HPDE6-E6E7 (cell line): ENCODE results near the gene TLR4.

Experiments used
- DNase-seq: peaks from one replicate; pipeline ENCODE4 v3.0.0; 2011; ENCODE audit warnings: missing footprints; ENCODE audit errors: extremely low spot score

TLR4 gene

DNA sequence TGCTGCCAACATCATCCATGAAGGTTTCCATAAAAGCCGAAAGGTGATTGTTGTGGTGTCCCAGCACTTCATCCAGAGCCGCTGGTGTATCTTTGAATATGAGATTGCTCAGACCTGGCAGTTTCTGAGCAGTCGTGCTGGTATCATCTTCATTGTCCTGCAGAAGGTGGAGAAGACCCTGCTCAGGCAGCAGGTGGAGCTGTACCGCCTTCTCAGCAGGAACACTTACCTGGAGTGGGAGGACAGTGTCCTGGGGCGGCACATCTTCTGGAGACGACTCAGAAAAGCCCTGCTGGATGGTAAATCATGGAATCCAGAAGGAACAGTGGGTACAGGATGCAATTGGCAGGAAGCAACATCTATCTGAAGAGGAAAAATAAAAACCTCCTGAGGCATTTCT lies 10.1 kb downstream of the TLR4 start:
- DNase-seq: no peak

GRCh38 chr9:117715411-117715989 lies 11.3 kb downstream of the TLR4 start:
- no peak for DNase-seq

DNA sequence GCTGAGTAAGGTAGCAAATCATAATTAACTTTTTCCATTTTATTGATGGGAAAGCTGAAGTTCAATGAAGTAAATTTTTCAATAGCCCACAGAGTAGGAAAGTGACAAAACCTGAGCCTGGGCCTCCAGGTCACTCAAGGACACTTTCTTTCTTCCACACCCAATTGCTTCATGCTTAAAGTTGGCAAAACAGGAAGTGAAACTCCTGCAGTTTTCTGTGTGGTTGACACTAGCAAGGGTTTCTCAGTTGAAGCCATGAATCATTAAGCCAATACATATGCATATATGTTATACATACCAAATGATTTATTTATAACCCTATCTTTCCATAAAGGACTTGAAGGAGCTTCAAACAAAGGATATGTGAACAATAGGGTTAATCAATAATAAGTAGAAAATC lies 13.9 kb downstream of the TLR4 start:
- DNase-seq: no peak

DNA sequence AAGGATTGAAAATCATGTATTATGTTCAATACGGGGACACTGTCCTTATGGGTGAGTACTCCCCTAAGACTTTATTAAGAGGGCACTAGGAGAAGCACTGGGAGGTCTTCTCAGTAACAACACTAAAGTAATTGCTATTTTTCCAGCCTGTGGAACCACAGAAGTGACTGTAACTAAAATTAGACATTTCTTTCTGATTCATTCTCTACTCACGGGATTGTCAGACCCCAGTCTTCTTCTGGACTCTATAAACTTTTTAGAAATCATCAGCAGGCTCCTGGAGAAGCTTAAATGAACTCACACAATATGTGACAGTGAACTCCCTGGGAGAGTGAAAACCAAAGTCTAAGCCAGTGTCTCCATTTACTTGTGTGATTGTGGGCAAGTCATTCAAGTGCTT lies 14.5 kb downstream of the TLR4 start:
- DNase-seq: no peak

- DNase-seq: no peak
Observed at GRCh38 chr9:117719161-117719920, 15.1 kb downstream of the TLR4 start.

DNA sequence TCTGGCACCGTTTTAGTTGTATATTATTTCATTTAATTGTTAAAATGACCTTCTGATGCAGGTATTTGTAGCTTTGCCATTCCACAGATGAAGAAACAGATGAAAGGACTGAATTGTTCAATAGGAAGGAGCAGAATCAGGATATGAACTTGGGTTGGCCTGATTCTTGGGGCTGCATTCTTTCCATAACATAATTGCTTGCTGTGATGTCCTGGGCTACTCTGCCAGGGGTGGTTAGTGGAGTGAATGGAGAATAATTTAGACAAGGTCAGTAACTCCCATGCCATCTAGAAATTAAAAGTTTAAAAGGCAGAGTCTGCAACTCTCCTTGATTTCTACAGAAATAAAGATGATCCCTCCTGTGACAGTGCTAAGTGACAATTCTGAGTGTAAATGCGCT lies 15.9 kb downstream of the TLR4 start:
- no peak for DNase-seq

DNA sequence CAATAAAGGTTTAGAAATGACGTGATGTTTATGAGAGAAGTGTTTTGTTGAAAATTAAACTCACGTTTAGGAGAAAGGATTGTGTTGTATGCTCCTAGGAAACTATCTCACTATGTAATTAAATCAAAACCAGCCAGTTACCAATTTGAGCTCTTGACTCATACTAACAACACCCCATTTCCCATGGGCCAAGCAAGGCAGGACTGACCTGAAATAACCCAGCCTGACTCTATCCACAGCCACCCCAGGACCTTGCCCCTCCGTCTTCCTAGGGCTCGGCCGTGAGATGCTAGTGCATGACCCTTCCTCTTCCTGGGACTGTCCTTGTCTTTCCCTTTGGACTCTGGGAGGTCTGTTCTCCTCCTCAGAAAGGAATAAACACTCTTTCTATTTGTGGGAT lies 16.4 kb downstream of the TLR4 start:
- no peak for DNase-seq

- DNase-seq: no peak
Observed at GRCh38 chr9:117720987-117721386, 16.8 kb downstream of the TLR4 start.

DNA sequence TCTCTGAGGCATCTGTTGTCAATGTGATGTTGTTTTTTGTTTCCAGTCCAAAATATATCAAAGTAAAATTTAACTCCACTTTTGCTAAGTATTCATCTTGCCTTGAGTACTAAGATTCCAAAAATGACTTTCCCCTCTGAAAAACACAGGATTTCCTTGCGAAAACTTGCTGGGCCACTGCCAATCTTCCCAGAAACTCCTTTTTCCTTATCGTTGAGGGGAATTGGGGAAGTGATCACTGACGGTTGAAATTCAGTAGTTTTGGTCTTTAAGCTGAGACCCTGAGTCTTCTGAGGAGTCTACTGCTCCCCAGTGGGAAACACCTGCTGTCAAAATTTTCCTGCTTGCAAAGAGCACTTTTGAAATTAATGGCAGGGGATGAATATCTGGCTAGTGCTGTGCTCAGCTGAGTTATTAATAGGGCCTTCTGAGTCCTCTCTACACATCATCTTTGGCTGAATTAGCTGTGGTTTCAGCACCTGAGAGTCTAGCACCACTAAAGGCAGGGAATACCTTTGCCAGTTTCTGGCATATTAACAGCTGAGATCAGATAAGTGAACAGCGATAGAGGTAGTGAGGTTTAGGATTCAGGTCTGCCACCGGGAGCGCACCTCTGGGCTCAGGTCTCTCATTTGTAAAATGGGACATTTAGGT lies 18.0 kb downstream of the TLR4 start:
- DNase-seq: no peak

- DNase-seq: no peak
Observed at GRCh38 chr9:117723986-117724625, 19.9 kb downstream of the TLR4 start.

- no peak for DNase-seq
Observed at GRCh38 chr9:117725426-117725887, 21.3 kb downstream of the TLR4 start.

GRCh38 chr9:117729375-117729774 lies 25.2 kb downstream of the TLR4 start:
- no peak for DNase-seq

DNA sequence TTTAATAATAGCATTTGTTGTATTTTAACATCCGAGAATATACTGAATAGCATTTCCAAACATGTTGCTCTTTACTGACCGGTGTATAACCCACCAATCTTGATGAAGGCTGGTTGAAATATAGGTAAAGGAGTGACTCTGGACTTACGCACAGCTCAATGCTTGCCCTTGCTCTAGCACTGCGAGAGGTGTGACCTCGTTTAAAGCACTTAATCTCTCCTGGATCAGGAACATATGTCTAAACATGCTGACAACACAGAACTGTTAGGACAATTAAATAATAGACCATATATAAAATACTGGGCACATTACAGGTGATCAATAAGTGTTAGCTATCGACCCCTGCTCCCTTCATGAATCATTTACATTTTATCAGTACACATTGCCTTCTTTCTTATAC lies 28.3 kb downstream of the TLR4 start:
- no peak for DNase-seq

DNA sequence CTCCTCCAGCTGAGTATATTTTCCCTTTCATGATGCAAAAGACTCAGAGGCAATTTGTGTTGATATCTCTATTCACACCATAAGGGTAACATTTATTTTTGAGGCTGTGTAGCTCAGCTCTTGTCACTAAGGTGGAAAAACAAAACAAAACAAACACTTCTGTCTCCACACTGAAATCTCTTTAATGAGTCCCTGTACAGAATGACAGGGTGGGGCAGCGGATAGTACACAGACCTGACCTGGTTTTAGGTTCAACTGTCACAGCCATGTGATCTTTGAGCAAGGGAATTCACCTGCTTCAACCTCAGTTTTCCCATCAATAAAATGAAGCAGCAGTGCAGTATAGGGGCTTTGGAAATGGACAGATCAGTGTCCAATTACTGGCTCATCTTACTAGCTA lies 29.3 kb downstream of the TLR4 start:
- DNase-seq: no peak

DNA sequence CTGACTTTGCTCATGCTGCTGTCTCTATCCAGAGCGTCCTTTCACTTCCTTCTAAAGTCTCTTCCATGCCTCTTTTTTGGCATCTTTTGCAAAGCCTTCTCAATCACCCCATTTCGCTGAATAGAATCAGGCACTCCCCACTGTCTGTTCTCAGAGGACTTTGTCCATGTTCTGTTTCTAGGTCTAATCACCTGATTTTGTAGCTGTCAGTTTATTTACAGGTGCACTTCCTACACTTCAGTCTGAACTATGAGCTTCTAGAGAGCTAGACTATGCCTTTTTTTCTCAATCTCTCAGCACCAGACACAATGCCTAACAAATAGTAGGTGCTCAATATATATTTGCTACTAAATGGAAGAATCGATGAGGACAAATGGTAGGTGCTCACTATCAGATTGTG lies 29.9 kb downstream of the TLR4 start:
- DNase-seq: no peak

- DNase-seq: no peak
Observed at GRCh38 chr9:117734523-117735314, 30.5 kb downstream of the TLR4 start.

DNA sequence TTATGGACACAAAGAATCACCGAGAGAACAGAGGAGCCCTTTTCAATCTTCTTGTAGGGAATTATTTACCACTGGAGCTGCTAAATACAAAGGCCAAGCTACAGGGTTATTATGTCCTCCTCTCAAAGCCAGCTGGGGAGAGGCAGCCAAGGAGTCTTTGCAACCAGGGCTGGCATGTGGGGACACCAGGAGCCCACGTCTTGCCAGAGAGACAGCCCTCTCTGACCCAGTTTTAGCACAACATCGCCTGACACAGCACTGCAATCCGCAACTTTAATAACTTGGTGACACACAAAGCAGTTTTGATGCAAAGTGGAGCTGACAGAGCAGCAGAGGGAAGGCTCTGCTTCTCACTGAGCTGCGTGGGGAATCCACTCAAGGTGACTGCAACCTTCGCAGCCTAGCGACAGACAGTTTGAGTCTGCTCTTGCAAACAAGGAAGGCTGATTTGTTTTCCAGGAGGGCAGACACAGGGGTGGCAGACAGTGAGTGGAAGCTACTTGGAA lies 33.6 kb downstream of the TLR4 start:
- no peak for DNase-seq

DNA sequence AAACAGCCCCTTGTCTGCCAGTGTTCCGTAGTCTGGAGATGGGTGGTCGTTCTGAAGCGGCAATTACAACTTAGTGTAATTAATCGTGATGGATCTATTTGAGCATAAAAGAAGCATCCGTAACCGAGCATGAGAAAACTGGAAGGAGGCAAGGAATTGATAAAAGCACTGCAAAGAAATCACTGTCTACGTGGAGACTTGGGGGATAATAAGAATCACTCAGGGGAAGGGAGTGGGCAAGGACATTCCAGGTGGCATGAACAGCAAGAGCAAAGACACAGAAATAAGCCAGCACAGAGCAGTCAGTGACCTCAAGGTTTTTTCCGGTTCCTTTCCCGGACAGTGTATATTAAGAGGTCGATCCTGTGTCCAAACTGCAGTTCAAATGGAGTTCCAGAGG lies 35.0 kb downstream of the TLR4 start:
- DNase-seq: no peak

DNA sequence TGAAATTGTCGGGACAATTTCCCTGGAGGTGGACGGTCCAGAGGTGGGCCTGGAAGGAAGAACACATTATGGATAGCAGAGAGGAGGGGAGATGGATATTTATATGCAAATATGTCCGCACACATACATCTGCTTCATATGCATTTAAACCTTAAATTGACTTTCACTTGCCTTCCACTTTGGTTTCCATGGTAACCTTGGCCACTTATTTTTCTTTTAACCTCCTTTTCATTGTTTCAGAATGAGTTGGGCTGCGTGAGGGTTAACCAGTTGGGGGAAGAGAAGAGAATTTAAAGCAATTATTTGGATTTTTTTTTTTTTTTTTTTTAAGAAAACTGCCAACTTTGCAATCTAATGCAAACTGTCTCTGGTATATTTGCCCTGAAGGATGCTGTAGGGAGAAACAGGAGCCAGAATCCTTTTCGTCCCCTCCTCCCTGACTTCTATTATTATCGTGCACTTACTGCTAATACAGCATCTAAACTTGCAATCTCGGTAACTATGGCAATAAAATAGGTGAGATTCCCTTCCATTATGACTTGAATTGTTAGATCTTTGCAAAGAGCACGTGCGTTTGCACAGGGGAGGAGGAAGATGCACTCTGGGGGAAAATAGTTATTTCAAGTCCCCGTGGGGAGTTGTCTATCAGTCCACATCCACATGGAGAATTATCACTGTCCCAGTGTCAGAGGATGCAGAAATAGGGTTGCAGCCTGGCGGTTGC lies 35.6 kb downstream of the TLR4 start:
- DNase-seq: no peak

DNA sequence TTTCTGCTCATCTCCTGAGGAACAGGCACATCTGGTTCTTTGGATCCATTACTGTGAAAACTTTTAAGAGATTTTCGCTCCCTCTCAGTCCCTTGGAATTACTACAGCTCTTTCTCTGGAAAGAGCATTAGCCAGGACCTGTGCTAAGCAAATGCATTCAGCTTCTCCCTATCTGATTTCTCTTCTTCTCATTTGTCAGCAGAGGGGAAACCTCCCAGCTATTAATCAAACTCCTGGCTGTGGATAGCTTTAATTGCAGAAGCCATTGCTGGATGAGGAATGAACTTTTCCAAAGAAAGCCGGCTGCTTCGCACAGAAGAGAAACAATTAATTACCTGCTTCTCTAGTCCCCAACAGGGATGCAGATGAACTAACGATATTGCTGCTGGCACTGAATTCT lies 37.9 kb downstream of the TLR4 start:
- DNase-seq: no peak

- DNase-seq: no peak
Observed at GRCh38 chr9:117744369-117744768, 40.2 kb downstream of the TLR4 start.
